Activated CD4-positive, CD25-positive, alpha-beta regulatory T cell treated with anti-CD3 and anti-CD28 coated beads, Interleukin-2, amount 50 U/mL, for 72 hours (primary cell): ENCODE data around the gene SH3BP2.
A peak's percentile ranks its signal among the peaks of the same experiment; 100 is the strongest.

Experiments
- DNase-seq: peaks from one replicate; pipeline ENCODE4 v3.0.0; 2021

SH3BP2 gene

DNA sequence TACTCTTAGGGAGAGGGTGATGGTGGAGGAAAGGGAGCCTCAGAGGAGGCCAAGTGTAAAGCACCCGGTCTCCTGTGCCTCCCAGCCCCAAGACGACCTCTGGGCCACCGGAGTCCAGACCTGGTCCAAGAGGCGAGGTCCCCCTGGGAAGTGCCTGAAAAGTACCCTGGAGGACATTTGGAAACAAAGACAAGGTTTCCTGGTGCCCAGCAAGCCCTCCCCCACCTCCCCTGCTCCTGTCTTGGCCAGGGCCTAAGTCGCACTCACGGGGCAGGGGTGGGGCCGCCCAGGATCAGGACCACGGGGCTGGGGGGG, 532 bp upstream of the SH3BP2 start:
- no peak for DNase-seq

DNA sequence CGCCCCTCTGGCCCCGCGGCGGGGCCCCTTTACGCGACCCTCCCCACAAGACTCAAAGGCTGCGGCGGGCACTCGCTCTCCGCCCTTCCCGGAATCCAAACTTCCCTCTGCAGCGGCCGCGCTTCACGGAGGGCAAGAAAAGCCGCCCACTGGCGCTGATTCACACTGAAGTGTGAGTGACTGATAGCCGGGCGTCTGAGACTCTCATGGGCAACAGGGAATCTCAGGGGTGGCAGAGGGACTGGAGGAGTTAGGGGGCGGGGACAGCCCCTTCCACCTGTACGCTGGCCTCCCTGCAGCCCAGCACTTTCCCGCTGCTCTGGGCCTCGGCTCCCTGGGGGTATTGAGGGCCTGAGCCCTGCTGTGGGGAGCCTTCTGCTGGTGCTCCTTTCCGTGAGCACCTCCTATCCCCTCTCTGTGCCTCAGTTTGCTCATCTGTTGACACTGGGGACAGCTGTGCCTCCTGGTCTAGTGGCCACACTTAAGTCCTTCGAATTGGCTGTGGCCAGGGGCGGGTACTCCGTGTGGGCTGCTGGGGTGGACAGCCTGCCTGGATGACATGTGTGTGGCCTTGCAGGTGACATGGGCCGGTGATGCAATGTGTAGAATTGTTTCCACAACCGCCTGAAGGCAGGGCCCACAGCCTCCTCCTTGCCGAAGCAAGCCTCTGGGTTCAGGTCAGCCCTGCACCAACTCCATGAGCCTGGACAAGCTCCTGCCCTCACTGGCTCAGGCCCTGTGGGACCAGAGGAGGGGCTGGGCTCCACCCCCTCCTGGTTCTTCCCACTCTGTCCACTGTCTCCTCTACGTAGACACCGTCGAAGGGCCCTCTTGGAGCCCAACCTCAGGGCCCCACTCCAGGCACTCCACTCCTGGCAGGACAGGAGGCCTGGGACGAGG, 951 bp downstream of the SH3BP2 start:
- DNase-seq = peak; percentile 56

DNA sequence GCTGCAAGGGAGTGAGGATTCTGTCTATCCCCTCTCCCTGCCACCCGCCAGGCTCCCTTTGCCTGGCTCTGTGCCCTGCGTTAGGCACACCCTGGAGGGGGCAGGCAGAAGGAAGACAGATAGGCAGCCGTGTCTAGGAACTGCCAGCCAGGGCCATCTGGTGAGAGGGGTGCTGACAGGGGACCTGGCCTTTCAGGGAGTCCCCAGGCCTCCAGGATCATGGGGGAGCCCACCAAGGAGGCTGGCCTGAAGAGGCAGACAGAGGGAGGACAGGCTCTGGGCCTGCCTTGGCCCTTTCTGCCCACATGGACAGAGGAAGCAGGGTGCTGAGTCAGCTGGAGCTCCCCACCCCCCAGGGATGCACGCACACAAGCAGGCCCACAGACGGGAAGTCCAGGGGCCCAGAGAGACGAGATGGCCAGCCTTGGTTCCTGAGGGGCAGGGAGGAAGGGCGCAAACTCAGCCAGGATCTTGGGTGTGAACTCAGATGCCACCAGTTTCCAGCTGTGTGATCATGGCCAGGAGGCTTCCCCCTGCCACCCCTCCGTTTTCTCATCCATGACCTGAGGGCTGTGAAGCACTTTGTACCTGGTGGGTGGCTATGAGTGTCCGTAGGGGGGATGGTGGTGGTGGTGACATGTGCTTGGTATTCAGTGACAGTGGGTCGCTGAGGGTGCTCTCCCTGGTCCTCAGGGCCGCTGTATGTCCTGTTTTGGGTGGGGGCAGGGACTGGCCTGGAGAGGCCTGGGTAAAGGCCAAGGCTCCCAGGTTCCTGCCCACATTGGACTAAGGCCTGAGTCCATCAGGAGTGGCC, 1.8 kb downstream of the SH3BP2 start:
- DNase-seq = peak; percentile 32

GRCh38 chr4:2795300-2795892, 2.5 kb downstream of the SH3BP2 start:
- peak; percentile 24 for DNase-seq

DNA sequence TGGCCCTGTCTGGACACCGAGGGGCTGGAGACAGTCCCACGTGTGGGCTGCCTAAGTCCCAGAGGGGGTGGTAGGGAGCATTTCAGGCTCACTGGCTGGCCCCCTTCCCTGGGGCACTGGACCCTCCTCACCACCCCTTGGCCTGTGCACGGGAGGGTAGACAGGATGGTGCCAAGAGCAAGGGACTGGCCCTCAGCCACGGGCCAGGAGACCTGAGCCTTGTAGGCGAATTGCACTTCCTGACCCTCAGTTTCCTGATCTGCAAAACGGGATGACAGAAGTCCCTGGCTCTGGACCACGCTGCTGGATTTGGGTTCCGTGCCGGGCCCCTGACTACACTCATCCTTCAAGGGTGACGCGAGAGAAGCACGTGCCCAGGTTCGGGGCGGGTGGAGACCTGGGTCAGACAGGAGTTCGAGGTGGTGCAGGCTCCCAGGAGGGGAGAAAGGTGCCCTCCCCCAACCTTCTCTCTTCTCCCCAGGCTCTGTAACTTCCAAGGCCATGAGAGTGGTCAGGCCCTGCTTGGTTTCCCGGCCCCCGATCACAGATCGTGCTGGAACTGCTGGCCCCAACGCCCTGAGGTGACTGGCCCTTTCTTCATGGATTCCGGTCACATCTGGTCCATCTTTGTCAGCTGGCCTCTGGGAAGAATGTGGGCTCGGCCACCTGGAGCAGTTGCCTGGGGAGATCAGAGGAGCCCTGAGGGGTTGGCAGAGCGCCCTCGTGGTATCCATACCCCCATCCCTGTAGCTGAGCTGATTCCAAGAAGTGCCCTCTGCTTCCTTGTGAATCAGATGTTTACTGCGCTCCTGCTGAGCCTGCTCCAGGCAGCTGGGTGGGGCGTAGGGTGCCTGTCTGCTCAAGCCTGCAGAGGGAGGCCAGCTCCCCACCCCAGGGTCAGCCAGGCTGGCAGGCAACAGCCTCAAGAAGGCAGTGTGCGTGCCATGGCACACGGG, 3.3 kb downstream of the SH3BP2 start:
- DNase-seq = peak; percentile 30

- no peak for DNase-seq
Observed at GRCh38 chr4:2796849-2797544, 4.1 kb downstream of the SH3BP2 start.

- DNase-seq = no peak
Observed at GRCh38 chr4:2797545-2798305, 4.8 kb downstream of the SH3BP2 start.

DNA sequence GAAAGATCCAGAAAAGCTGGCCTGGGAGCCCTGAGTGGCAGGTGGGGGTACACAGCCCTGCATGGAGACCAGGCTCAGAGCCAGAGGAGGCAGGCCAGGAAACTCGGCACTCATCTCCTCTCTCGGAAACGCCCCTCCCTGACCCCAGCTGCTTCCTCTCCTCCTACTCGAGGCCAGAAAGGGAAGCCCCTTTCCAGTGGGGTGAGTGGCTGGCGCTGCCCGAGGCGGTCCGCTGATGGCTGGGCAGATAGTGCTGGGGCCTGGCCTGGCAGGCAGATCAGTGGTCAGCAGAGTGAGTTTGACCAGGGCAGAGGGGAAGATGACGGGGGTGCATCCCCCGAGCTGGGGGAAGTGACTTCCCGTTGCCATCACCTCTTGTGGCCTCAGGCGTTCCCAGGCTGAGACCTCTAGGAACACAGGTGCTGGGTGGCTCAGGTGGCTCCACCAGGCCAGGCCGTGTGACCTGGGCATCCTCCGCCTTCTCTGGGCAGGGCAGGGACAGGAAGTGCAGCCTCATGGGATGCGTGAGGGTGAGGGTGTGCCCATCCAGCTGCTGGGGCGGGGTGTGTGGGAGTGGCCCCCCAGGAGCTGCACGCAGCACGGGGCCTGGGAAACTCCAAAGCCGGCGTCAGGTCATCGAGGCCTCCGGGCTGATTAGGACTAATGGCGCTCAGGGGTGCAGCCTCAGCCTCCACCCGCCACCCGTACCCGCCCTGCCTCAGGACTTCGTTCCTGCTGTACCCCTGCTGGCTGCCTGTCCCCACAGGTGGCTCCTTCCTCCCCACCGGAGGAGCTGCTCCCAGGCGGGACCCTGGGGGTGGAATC, 5.7 kb downstream of the SH3BP2 start:
- peak; percentile 44 for DNase-seq

- no peak for DNase-seq
Observed at GRCh38 chr4:2799224-2799911, 6.5 kb downstream of the SH3BP2 start.

- peak; percentile 29 for DNase-seq
Observed at GRCh38 chr4:2799971-2800690, 7.2 kb downstream of the SH3BP2 start.

DNA sequence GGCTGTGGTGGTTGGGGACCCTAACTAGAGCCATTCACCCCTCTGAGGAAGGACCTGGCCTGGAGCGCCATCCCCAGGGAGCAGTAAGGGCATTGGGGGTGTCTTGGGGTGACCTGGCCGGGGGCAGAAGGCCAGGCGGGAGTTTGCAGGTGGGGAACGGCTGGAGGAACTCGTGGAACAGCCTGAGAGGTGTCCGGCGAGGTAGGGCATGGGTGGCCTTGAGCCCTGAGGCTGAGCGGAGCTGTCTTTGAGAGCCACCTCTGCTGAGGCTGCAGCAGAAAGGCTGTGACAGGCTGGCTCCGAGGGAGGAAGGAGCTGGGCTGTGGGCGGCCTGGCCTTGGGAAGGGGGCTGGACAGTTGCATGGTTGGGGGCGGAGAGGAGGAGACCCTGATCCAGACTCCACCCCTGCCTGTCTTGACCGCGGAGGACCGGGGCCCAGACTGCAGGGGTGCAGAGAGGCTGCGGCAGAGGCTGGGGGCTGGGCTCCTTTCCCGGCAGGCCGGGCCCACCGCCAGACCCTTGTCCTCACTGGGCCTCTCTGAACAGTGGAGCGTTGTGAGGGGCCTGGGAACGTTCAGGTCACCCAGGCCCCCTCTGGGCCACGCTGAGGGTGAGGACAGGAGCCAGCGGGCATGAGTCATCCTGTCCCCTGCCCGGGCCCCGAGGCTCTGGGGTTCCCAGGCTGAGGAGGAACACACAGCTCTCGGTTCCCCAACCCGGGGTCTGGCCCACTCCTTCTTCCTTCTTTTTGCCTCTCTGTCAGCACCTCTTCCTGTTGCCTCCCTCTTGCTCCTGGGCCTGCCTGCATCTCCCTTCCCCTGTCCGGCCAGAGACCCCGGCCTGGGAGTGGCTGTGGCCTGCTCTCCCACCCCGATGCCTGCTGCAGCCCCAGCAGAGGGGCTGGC, 8.1 kb downstream of the SH3BP2 start:
- peak; percentile 32 for DNase-seq

- DNase-seq = peak; percentile 6
Observed at GRCh38 chr4:2802618-2803531, 10.0 kb downstream of the SH3BP2 start.

GRCh38 chr4:2803624-2804448, 11.0 kb downstream of the SH3BP2 start:
- DNase-seq = no peak

DNA sequence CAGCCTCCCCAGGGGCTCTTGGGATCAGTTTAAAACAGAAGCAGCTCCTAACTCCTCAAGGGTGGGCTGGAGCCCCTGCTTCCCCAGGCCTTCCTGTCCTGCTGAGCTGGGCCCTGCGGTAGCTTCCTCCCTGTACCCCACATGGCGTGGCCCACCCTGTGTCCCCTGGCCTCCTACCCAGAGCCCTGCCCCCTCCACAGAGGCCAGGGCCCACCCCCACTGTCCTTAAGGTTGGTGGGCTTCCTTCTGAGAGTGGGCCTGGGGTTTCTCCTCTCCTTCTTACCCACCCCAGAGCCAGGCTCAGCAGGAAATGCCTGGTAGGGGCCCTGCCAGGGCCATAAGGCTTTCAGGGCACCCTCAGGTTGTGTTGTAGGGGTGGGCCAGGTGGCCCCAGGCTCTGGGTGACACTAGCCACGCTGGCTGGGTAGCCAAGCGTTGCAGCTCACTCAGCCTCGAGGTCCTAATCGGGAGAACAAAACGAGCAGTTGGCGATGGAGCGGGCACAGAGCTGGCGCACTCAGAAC, 11.6 kb downstream of the SH3BP2 start:
- DNase-seq = no peak

- DNase-seq = no peak
Observed at GRCh38 chr4:2804973-2805501, 12.2 kb downstream of the SH3BP2 start.
